GM03348 (cell line): ENCODE measurements around the gene PPOX.

Experiments used
- DNase-seq: peaks from one replicate; pipeline ENCODE4 v3.0.0; 2012; ENCODE audit warnings: low spot score

PPOX gene

DNA sequence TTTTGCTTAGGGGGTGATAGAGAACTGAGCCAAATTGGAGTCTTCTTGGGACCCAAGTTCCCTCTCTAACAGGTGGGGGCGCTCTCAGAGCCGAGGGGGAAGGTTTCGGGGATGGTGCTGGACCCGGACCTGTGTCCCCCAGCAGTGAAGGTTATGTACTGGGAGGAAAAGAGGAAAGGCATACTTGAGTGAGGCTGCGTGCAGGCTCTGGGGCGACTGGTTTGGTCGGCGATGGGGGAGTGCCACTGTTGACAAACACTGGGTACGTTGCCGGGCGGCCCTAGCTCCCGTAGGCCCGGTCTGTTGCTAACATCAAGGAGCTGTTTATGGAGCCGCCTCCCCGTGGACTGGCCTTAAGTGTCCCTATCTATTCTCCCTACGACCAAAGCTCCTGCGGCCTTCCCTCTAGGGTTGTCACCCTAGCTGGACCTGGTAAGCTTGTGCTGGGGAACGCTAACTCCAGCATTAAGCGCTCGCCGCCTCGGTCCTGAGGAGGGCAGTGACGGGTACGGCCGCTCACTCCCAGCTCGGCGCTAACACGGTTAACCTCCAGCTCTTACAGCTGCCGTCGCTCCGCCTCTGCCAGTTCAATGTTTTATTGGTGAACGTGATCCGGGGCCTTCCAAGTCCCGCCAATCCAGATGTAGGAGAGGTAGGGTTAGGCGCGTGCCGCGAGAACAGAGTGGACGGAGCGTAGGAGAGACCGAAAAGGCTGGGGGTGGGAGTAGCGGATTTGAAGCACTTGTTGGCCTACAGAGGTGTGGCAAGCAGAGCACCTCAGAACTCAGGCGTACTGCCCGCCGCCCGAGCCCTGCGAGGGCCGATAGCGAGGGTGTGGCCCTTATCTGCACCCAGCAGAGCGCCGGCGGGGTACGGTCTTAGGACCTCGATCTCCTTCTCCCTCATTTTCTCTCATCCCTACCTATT, at the start of gene PPOX:
Gene PPOX, plus strand, starts transcription at position 685 of the 927 bp plus-strand sequence. CDS start 422 bp downstream, outside the sequence.
- DNase-seq, result peak; percentile 93

GRCh38 chr1:161117759-161118581, 48.3 kb upstream of the PPOX start, which contains the start of the genes NIT1 and PFDN2:
Gene NIT1, plus strand, starts transcription at chr1:161118105. Its CDS starts 72 bp downstream, at chr1:161118177.
Gene PFDN2, minus strand, starts transcription at chr1:161118037. Its CDS starts 11 bp downstream, at chr1:161118026.
- DNase-seq, result peak; percentile 95

- peak; percentile 79 for DNase-seq
Observed at GRCh38 chr1:161119092-161119903, 46.9 kb upstream of the PPOX start.

DNA sequence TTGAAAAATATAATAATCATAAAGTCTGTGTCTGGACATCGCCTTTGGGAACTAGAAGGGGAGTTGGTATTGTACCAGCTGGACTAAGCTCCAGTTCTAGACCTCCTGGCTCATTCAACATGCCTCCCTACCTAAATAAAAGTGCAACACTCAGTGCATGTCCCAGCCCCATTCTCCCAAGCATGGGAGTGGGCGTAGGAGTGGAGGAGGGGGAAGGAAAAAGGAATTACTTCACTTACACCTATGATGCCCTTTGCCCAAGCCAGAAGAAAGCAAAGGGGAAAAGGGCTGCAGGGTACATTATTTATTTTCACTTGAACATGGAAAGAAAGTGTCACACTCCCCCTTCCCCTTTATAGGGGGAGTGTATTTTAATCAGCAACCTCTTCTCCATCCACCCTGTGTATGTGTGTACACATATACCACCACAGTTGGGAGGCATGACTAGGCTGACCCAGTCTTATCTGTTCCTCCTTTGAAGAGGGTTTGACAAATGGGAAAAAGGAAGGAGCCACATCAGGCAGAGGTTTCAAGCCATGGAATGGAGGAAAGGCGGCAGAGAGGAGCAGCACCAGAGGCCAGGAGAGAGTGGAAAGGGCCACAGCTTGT, 45.1 kb upstream of the PPOX start:
- DNase-seq, result no peak

- DNase-seq, result no peak
Observed at GRCh38 chr1:161121834-161122233, 44.4 kb upstream of the PPOX start.

DNA sequence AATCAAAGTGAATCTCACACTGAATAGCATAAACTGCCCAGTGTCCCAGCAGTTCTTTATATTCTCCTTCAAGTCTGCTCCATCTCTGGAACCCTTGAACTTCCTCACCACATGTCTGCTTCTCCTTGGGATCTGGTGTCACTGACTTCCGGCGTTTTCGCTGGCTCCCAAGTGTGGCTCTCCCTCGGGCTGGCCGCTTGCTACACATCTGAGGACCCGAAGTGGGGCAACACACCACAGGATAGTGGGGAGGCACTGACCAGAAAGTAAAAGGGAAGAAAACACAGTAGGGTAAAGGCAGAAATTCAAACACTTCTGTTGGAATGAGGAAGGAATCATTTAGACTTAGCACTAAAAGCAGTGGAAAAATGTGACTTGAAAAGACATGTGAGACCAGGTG, 43.3 kb upstream of the PPOX start:
- no peak for DNase-seq

- no peak for DNase-seq
Observed at GRCh38 chr1:161127649-161128048, 38.6 kb upstream of the PPOX start.

DNA sequence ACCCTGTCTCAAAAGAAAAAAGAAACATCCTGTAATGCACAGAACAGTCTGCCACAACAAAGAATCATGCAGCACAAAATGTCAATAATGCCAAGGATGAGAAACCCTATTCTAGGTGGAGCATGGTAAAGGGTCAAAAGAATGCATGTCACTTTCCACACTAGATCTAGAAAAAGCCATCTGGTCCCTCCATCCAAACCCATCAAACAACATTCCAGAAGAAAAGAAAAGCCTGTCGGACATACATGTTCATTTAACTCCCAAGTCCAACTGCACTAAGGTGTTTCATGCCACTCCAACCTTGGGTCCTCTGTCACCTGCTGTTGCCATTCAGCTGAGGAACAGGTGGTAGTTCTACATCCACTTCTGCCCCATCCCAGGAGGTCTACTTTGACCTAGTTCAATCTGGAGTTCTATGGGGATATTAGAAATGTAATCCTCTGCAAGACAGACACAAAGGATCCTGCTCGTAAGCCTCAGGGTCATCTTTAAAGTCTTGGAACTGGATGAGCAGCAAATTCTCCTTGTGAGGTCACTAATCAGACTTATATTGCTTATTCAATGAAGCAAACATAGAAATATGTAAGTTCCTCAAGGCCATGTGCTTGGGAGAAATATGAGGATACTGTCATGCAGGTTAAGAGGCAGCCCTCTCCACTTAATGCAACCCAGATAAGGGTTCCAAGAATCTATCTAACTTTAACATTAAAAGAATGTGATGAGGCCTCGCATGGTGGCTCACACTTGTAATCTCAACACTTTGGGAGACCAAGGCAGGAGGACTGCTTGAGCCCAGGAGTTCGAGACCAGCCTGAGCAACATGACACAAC, 37.4 kb upstream of the PPOX start:
- no peak for DNase-seq

DNA sequence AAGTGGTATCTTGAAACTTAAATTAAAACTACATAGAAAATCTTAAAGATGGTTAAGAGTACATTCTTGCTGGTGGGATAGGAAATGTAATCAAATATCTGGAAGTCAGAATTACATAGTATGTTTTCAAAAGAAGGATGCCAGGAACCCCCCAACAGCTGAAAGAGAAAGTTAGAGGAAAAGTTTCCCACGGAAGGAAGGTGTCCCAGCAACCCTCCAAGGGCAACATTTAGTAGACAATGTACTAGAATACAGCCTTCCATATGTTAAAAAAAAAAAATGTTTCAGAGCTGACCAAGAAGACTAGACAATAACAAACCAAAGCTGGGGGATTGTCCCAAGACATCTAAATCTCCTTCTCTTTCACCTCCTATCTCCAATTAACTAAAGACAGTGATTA, 36.0 kb upstream of the PPOX start:
- DNase-seq, result no peak

GRCh38 chr1:161131523-161132409, 34.5 kb upstream of the PPOX start:
- peak; percentile 45 for DNase-seq

DNA sequence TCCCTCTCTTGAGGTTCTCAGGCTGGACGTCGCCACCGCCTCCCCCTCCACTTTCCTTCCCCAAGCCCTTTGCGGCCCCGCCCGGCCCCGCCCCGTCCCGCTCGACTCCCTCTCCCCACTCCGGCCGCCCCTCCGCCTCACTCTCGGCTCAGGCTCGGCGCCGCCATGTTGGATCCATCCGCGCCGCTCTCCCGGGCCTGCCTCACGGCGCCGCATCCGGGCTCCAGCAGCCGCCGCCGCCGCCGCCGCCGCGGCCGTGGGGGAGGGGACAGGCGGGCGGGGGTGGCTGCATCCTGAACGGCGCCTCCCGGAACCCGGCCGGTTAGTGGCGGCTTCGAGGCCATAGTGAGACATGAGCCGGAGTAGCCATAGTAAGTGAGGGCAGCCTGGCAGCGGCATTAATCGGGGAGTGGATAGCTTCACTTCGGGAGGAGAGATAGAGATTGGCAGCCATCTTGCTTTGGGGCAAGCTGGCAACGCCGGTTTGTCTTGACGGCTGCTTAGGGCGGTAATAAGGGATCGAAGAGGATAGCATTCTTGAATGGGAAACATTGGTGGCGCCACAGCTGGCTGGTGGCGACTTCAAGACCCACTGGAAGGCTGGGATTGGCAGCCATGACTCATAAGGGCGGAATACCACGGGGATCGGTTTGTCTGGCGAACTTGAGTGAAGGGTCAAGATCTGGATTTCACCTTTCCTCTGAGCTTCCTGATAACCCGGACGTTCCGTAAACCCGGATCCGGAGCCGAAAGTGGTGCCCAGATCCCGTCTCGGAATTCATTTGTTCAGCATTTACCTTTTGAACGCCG, 33.6 kb upstream of the PPOX start, which contains the start of gene DEDD:
Gene DEDD, minus strand, starts transcription at position 258 of the 810 bp plus-strand sequence. CDS start 8,205 bp downstream, outside the sequence.
- peak; percentile 93 for DNase-seq

DNA sequence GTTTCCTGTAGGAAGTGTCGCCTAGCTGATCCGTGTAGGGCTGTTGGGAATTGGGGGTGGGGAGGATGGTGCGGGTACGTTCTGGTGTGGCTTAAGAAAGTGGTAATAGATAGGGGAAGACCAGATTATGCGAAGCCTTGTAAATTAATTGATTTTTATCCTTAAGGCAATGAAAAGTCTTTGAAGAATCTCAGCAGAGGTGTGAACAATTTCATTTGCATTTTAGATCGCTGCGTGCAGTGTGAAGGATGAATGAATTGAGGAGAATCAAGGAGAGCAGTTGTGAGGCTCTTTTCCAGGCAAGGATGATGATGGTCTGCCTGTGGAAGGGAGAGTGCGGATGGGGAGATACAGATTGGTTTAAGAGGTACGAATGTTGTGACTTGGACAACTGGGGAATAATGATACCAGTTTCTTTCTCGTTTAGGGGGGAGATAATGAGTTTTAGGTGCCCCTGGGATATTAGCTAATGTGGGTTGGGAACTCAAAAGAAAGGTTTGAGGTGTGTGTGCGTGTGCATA, 32.9 kb upstream of the PPOX start:
- no peak for DNase-seq

DNA sequence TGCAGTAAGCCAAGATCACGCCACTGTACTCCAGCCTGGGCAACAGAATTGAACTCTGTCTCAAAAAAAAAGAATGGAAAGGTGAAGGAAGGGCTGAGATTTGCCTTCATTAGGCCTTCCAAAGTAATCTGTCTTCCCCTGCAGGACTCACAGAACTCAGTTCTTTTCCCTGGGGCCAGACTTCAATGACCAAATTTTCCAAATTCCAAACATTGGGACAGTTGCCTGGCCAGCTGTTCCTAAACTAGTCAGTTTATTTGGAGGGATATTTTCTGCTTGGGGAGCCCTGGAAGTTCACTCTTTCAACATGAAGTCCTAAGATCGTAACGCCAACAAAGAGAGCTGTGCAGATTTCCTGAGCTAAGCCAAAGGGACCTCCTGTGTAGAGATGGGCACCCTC, 28.3 kb upstream of the PPOX start:
- no peak for DNase-seq

DNA sequence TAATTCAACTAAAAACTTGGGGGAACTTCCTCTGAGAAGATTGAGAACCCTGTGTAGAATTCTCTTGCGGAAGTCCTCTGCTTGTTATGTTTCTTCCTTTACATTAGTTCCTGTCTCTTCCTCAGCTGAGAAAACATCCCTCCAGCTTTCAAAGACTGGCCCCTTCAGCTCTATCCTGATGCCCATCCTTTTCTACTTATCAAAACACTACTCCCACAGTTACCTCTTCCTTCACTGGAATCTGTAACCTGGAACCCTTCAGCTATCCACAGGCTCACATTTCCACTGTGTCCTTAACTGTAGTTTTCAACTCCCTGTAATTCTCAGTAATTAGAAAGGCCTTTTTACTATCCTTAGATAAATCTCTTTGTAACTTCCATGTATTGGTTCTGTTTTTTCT, 27.8 kb upstream of the PPOX start:
- no peak for DNase-seq

- peak; percentile 64 for DNase-seq
Observed at GRCh38 chr1:161139766-161140165, 26.5 kb upstream of the PPOX start.

DNA sequence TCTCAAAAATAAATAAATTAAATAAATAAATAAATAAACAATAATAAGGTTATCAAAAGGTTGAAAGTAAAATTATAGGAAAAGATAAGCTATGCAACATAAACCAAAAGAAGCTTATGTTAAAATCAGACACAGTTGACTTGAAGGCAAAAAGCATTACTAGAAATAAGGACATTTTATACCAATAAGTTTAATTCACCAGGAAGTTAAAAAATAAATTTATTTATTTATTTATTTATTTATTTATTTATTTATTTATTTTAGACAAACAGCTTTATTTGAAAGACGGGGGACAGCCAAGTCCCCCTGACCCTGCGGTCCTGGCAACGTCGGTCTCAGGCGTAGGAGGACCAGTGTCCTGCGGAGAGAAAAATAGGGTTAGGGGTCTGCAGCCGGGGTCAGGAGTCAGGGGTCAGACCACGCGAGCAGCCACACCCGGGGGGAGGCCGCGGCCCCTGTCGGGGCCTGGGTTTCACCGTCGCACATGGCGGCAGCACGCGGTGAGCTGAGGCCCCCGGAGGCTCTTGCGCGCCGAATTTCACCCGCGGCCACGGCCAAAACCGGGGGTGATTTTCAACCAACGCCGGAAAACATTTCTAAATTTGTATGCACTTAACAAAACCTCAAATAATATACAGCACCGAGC, 25.3 kb upstream of the PPOX start:
- DNase-seq, result no peak

GRCh38 chr1:161145832-161146231, 20.4 kb upstream of the PPOX start:
- no peak for DNase-seq

DNA sequence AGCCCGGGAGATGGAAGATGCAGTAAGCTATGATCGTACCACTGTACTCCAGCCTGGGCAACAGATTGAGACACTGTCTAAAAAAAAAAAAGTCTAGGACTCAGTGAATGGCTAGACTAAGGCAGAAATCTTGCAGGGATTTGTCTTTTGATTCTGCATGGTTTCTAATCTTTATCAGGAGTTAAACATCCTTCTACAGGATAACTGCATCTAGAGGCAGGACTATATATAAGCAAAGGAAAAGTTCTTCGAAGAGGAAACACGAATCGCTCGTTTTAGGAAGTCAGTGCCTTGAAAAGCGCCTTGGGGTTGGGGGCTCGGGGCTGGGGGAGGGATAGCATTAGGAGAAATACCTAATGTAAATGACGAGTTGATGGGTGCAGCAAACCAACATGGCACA, 13.1 kb upstream of the PPOX start:
- no peak for DNase-seq
